ENCODE data around the gene KCNJ6.

Gene KCNJ6

DNA sequence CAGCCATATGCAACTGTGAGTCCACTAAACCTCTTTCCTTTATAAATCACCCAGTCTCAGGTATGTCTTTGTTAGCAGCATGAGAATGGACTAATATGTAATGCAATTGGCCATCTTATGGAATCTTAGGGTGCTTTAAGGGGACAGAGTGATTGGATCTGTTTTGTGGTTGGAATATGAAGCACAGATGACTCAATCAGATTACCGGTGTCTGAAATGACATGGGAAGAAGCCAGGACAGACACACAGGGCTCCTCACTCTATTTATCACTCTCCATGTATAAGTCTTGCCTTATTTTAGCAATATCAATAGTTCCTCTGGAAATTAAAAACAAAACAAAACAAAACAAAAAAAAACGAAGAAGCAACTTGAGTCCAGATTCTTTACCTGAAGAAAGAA is 12.9 kb downstream of the KCNJ6 start:
- no peak for DNase-seq

GRCh38 chr21:37899146-37899545 is 17.1 kb downstream of the KCNJ6 start:
- DNase-seq: no peak

DNA sequence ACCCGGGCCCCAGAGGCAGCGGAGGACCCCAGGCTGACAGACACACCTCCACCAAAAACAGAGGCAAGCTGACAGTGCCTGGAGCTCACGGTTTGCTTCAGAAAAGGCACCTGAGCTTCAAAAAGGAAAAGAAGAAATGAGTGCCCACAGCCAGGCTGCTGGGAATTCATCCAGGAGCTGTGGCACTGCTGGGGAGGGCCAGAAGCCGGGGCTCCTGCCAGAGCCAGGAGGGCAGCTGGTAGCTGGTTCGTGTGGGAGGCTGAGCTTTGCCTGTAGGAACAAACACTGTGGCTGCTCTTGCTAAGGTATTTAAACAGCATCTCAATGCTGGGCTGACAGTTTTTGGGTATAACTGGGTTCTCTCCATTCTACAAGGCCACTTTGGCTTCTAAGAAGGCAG is 19.5 kb downstream of the KCNJ6 start:
- no peak for DNase-seq

DNA sequence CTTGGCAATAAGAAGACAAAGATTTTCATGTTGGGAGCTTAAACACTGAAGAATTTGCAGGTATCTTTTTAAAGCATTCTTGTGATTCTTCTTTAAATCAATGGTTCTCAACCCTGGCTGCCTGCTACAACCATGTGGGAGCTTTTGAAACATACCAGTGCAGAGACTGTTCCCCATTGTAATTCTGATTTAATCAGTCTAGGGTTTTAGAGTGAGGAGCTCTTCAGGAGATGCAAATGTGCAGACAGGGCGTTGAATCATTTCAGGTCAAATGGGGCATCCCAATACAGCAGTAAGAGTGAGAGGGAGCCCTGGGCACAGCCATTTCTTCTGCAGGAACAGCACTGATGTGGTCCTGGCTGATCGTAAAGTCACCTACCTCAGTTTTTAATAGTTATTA is 24.3 kb downstream of the KCNJ6 start:
- no peak for DNase-seq

- no peak for DNase-seq
Observed at GRCh38 chr21:37888659-37889058, 27.6 kb downstream of the KCNJ6 start.

DNA sequence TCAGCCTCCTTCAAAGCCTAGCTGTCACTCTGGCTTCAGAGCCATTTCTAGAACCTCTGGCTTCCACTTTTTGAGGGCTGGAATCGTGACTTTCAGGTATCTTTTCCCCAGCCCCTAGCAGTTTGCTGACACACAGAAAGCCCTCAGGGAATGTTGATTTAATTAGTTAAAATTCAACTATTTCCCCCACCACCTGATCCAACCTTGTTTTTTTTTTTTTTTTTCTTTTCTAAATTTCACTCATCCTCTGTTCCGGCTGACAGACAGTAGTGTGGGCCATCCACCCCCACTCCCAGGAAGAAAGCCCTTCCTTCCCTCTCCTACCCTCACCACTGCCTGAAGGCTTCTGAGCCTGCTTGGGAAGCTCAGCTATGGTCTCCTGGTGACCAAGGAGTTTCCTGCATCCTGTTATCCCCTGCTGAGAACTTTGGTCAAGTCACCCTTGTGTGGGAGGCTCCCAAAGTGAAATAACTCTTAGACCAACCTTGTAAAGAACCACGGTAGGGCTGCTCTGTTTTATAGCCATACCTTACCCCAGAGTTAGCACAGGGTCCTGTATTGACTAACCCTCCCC is 29.4 kb downstream of the KCNJ6 start:
- DNase-seq: no peak

GRCh38 chr21:37886120-37886519 is 30.1 kb downstream of the KCNJ6 start:
- DNase-seq: no peak

DNA sequence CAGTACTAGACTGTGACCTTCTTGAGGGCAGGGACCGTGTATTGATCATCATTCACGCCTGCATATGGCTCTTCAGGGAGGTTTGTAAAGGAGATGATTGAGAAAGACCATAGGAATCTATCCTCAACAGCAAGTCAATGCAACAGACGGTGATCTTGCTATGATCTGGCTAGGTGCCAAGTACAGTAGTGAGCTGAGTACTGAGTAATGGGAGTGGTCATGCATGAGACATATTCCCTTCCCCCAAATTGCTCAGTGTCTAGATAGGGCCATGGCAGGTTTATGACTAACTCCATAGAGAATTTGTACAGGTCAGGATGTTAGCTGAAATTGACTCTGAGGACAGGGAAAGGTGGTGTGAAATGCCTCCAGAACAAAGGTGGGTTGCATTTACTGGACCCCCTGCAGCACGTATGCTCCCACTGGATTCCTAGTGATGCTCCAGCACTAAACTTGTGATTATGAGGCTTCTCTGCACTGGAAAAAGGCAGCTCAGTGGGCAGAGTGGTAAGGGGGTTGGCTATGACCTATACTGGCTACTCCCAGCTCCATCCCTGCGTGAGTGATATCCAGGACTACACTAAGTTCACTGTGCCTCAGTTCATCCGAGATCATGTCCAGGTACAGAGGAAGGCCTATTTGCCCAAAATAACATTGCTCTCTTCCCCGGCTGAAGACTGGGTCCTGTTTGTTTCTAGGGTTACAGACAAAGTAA is 37.2 kb downstream of the KCNJ6 start:
- DNase-seq: no peak

- DNase-seq: peak; percentile 10
Observed at GRCh38 chr21:37877888-37878684, 38.2 kb downstream of the KCNJ6 start.

DNA sequence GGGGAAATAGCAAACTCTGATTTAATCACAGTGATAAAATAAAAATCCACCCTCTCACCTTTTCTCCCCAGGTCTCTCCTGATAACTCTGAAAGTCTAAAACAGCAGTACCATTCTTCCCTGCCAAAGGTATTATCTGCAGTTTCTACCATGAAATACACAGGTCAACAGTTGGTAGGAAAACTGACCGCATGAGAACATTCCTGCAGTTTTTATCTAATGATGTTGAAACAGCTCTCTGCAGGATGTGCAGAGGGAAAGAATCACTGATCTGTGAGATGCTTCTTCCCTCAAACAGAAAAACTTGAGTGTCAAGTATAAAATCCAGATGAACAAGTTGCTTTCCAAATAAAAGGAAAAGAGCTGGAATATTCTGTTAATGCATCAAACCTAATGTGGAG is 39.1 kb downstream of the KCNJ6 start:
- DNase-seq: no peak

DNA sequence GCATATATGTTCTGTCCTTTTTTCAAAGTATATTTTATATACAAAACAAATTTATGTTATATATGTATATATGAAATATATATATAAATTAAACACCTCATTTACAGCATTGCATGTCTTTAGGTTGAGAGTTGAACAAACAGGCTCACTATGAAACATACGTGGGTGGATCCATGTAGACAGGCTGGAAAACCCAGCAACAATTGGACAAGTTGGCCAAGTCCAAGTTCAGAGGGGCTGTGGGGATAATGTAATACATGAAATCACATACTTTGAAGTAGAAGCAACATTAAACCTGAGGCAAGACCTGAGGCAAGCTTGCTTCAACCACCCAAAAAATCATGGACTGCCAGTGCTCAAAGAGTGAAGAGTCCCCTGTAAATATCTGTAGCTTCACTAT is 39.7 kb downstream of the KCNJ6 start:
- no peak for DNase-seq

- no peak for DNase-seq
Observed at GRCh38 chr21:37874904-37875780, 41.1 kb downstream of the KCNJ6 start.

GRCh38 chr21:37874481-37874880 is 41.8 kb downstream of the KCNJ6 start:
- no peak for DNase-seq

DNA sequence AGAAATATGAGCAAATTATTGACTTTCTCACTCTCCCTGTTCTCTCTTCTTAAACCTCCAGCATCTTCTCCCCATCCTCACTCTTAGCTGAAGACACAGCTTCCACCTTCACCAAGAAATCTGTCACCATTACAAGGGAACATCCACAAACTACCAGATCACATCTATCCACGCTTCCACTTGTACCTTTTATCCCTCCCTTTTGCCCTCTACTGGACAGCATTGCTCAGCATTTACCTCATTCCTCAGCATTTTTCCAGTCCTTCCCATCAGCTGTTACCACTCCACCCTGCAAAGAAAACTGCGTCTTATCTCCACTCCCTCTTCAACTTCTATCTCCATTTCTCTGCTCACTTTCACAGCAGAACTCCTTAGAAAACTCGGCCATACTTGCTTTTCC is 42.6 kb downstream of the KCNJ6 start:
- DNase-seq: no peak

DNA sequence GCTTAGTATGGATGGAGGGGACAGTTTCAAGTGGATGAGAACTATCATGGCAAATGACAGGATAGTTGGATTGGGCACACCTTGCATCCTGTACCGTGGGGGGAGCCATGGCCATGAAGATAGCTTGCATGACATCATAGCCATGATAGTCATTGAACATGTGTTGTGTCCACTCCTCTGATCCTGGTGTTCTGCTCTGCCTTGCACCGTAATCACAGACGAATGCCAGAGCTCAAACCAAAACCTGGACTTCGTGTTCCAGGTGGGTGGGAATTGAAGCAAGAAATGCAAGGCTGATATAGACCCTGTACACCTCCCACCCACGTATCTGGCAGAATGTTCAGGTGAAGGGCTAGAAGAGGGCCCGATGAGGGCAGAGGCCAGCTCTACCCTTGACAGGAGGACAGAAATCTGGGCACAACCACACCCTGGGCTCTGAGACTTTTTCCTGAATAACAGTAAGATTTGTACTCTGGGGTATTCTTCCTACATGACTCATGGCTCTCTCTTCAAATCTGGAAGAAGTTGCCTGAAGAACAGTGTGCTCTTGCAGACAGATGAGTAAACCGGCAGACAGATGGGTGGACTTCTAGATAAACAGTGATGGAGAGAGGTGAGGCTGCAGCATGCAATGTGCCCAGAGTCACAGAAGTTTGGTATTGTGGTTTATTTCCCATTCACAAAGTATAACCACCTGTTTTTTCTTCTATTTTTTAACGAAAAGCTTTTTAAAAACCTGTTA is 45.0 kb downstream of the KCNJ6 start:
- no peak for DNase-seq

GRCh38 chr21:37870221-37870620 is 46.0 kb downstream of the KCNJ6 start:
- no peak for DNase-seq

GRCh38 chr21:37869661-37870060 is 46.6 kb downstream of the KCNJ6 start:
- DNase-seq: no peak

GRCh38 chr21:37868446-37869295 is 47.6 kb downstream of the KCNJ6 start:
- no peak for DNase-seq

- DNase-seq: no peak
Observed at GRCh38 chr21:37866027-37866426, 50.2 kb downstream of the KCNJ6 start.

- DNase-seq: no peak
Observed at GRCh38 chr21:37865156-37865555, 51.1 kb downstream of the KCNJ6 start.

DNA sequence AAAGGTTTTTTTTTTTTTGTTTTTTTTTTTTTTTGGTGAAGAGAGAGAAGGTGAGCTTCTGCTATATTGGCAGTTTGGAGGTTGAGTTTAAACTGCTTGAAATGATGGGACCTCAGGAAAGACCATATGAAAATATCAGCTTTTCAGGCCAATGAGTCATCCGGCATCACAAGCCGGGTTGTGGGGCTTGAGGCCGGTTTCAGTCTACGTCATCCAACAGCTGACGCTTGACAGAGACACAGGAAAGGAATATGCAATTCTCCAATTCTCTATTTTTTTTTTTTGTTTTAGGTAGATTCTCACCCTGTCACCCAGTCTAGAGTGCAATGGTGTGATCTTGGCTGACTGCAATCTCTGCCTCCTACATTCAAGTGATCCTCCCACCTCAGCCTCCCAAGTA is 52.4 kb downstream of the KCNJ6 start:
- peak; percentile 16 for DNase-seq
